Sigmoid colon (tissue), 4 donors: ENCODE measurements around the gene TANGO2.

Source experiments
- EP300 ChIP-seq, 4 donors: sonication (generic); formaldehyde crosslinking; IDR thresholded peaks; one replicate each; pipeline ENCODE4 v1.6.1; 2017; ENCODE audit warnings: antibody characterized with exemption in 4 of 4
- POLR2A ChIP-seq, 2 donors: fragments of 450-650 bp; IDR thresholded peaks; one replicate each; pipeline ENCODE4 v1.6.1; 2016; ENCODE audit warnings: antibody characterized with exemption in 2 of 2, mild to moderate bottlenecking in 2 of 2, moderate library complexity in 2 of 2
- TF ChIP-seq, protein P1 (sequence below), 4 experiments: fragments of 450-650 bp in 3 of 4; fragments of 200-600 bp in 1 of 4; IDR thresholded peaks; one replicate each; pipeline ENCODE4 v1.5.1; 2016 to 2019; ENCODE audit warnings: antibody characterized with exemption in 4 of 4, mild to moderate bottlenecking in 3 of 4, moderate library complexity in 2 of 4

DNA sequence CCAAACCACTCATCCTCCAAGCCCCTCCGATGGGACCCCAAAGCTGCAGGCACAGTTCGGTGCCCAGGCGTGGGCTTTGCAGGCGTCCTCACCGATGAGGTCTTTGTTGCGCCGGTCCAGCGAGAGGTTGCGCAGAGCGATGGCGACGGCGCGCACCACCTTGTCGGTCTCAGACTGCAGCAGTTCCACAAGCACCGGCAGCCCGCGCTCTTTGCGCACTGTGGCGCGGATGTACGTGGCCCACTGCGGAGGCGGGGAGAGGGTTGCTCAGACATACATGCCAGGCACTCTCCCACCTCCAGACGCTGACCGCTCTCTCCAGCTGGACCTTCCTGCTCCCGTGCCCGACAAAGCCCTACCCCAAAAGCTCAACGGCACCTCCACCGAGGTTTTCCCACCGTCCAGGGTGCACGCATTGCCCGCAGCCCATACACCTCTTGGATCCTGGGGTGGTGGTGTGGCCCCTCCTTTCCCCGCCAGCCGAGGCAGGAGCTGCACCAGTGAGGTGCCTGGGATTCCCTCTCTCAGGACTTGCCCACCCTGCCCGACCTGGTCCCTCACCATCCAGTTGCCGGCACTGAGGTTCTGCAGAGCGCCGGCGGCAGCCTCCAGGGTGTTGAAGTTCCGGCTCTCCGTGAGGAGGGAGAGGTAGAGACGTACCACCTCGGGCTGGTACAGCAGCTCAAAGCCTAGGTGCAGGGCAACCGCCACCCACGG is 47.2 kb upstream of the TANGO2 start:
- no peak for TF ChIP-seq POLR2A (IDR thresholded peaks at IDR 0.05)
- TF ChIP-seq, protein P1, sequence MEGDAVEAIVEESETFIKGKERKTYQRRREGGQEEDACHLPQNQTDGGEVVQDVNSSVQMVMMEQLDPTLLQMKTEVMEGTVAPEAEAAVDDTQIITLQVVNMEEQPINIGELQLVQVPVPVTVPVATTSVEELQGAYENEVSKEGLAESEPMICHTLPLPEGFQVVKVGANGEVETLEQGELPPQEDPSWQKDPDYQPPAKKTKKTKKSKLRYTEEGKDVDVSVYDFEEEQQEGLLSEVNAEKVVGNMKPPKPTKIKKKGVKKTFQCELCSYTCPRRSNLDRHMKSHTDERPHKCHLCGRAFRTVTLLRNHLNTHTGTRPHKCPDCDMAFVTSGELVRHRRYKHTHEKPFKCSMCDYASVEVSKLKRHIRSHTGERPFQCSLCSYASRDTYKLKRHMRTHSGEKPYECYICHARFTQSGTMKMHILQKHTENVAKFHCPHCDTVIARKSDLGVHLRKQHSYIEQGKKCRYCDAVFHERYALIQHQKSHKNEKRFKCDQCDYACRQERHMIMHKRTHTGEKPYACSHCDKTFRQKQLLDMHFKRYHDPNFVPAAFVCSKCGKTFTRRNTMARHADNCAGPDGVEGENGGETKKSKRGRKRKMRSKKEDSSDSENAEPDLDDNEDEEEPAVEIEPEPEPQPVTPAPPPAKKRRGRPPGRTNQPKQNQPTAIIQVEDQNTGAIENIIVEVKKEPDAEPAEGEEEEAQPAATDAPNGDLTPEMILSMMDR (IDR thresholded peaks at IDR 0.05), result no peak
- no peak for TF ChIP-seq EP300 (IDR thresholded peaks at IDR 0.05)
